Caco-2 (cell line): ENCODE measurements around the gene ANO10. TPM values are rescaled to one million over a fixed set of nuclear protein-coding genes. Genes with fewer than 3 reads are reported as not detected.

Source experiments
- BruUV-seq: library from RNA; stranded (reverse); fragments of 400-500 nt; replicated peaks from 2 replicates; lab custom pipeline; 2021; lab: Mats Ljungman, UMichigan
- CTCF ChIA-PET: fragments of 300-600 bp; sonication (Branson Sonifier 250); formaldehyde crosslinking; loops from one replicate; lab custom pipeline; 2022; ENCODE audit warnings: antibody characterized with exemption; lab: Charles Lee
- POLR2A ChIA-PET: fragments of 300-600 bp; sonication (Branson Sonifier 250); formaldehyde crosslinking; loops from one replicate; lab custom pipeline; 2022; ENCODE audit warnings: antibody characterized with exemption; lab: Charles Lee
- DNase-seq, 2 experiments: peaks; one replicate each; pipeline versions ENCODE4 v3.0.0 to v3.0.0-alpha.2; 2020 to 2022
- H3K27me3 ChIP-seq: replicated peaks from 2 replicates; pipeline ENCODE4 v1.6.0; 2011; ENCODE audit warnings: low read length; ENCODE audit not compliant: control insufficient read depth, insufficient read depth
- H3K36me3 ChIP-seq: 2 replicates; pipeline ENCODE4 v1.5.1; 2011; ENCODE audit warnings: low read length; ENCODE audit not compliant: control insufficient read depth, insufficient read depth
- H3K4me1 ChIP-seq: fragments of 250-450 bp; sonication (Bioruptor Pico); 2 replicates; pipeline ENCODE4 v1.5.1; 2020; ENCODE audit warnings: mild to moderate bottlenecking
- H3K4me3 ChIP-seq: 2 replicates; pipeline ENCODE4 v1.5.1; 2011; ENCODE audit warnings: low read depth, mild to moderate bottlenecking, control low read depth, low read length
- H3K9me3 ChIP-seq: fragments of 250-450 bp; sonication (Bioruptor Pico); 2 replicates; pipeline ENCODE4 v1.5.1; 2020; ENCODE audit warnings: mild to moderate bottlenecking, moderate library complexity
- H3K27ac Mint-ChIP-seq: one replicate; pipeline ENCODE4 v1.8.0; 2022; ENCODE audit warnings: mixed read lengths; ENCODE audit not compliant: unreplicated experiment
- H3K27me3 Mint-ChIP-seq: one replicate; pipeline ENCODE4 v1.8.0; 2022; ENCODE audit warnings: mixed read lengths; ENCODE audit not compliant: insufficient read depth, unreplicated experiment
- H3K36me3 Mint-ChIP-seq: one replicate; pipeline ENCODE4 v1.8.0; 2022; ENCODE audit warnings: mild to moderate bottlenecking, mixed read lengths; ENCODE audit not compliant: insufficient read depth, unreplicated experiment
- H3K4me1 Mint-ChIP-seq: one replicate; pipeline ENCODE4 v1.8.0; 2022; ENCODE audit warnings: low read depth, mixed read lengths; ENCODE audit not compliant: unreplicated experiment
- H3K4me3 Mint-ChIP-seq: one replicate; pipeline ENCODE4 v1.8.0; 2022; ENCODE audit warnings: mild to moderate bottlenecking, moderate library complexity, mixed read lengths; ENCODE audit not compliant: unreplicated experiment
- H3K9me3 Mint-ChIP-seq: one replicate; pipeline ENCODE4 v1.8.0; 2022; ENCODE audit warnings: mixed read lengths; ENCODE audit not compliant: unreplicated experiment
- intact Hi-C: fragments of 100-400 bp; cut with micrococcal nuclease; formaldehyde crosslinking; loops from one replicate; pipeline ENCODE4 v1.10.0; 2022; ENCODE audit not compliant: unreplicated experiment
- total RNA-seq: library from RNA; stranded (reverse); gene quantifications from 2 replicates; pipeline ENCODE4 v1.2.3, GENCODE V29; 2022
- TF ChIP-seq, protein P1 (sequence below), 2 experiments: fragments of 200-600 bp in 1 of 2; IDR thresholded peaks; 1 replicate in 1 of 2; 2 replicates in 1 of 2; pipeline versions ENCODE4 v1.5.1 to v1.8.0; 2011 to 2022; ENCODE audit warnings: antibody characterized with exemption in 1 of 2, control low read depth in 1 of 2, inconsistent platforms in 1 of 2, low read depth in 1 of 2, low read length in 1 of 2, mild to moderate bottlenecking in 1 of 2, moderate library complexity in 1 of 2; ENCODE audit not compliant: insufficient read depth in 1 of 2, severe bottlenecking in 1 of 2, unreplicated experiment in 1 of 2

The ANO10 gene
- total RNA-seq, 1 experiment from 2014 or later: 24.1 TPM

DNA sequence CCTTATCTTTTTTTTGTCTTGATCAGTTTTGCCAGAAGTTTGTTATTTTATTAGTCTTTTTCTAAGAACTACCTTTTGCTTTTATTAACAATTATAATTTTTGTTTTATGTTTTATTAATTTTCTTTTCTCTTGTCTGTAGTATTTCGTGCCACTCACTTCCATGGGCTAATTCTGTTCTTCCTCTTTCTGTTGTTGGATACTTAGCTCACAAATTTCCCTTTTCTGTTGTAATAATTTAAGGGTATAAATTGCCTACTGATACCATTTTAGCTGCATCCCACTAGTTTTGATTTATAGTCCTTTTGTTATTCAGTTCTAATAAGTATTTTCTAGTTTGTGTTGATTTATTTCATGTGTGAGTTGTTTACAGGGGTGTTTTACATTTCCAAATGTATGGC is 286.8 kb downstream of the ANO10 start:
- H3K36me3 ChIP-seq: no peaks in the 10 kb centered on the region; the same call in none of the 2 replicates

DNA sequence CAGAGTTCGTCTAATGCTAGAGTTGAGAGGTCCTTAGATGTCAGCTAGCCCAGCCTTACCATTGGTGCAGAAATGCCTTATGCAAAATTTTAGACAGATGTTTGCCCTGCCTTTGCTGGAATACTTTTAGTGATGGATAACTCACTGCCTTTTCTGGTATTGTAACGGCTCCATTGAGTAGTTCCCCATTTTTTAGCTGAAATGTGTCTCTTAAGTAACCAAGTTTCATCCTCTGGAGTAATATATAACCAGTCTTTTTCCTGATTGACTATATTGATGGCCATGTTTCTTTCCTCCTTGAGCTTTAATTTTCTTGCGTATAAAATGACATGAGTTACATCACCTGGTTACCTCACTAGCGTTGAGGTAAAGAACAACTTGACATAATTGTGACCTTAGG is 290.4 kb downstream of the ANO10 start:
- peaks cover 6% of the 10 kb centered on the region for H3K4me1 Mint-ChIP-seq
- BruUV-seq: no TSS peak
- H3K27ac Mint-ChIP-seq: no peak overlapping the region
- Histone ChIP-seq H3K4me3 (no peak overlapping the region), H3K36me3 (no peaks in the 10 kb centered on the region), H3K4me1 (peaks cover 5% of the 10 kb centered on the region; the same call in 1 of the 2 replicates), H3K9me3 (peaks cover 8% of the 10 kb centered on the region), H3K27me3 (no peaks in the 10 kb centered on the region)
- H3K4me3 Mint-ChIP-seq: no peak overlapping the region
- intact Hi-C loops: no loop called here
- H3K9me3 Mint-ChIP-seq: peaks cover 17% of the 10 kb centered on the region
- no peak for DNase-seq
- TF ChIP-seq, protein P1, sequence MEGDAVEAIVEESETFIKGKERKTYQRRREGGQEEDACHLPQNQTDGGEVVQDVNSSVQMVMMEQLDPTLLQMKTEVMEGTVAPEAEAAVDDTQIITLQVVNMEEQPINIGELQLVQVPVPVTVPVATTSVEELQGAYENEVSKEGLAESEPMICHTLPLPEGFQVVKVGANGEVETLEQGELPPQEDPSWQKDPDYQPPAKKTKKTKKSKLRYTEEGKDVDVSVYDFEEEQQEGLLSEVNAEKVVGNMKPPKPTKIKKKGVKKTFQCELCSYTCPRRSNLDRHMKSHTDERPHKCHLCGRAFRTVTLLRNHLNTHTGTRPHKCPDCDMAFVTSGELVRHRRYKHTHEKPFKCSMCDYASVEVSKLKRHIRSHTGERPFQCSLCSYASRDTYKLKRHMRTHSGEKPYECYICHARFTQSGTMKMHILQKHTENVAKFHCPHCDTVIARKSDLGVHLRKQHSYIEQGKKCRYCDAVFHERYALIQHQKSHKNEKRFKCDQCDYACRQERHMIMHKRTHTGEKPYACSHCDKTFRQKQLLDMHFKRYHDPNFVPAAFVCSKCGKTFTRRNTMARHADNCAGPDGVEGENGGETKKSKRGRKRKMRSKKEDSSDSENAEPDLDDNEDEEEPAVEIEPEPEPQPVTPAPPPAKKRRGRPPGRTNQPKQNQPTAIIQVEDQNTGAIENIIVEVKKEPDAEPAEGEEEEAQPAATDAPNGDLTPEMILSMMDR (IDR thresholded peaks at IDR 0.05; ENCODE audit: insufficient read depth in 1 of 2, low read depth in 1 of 2, low read length in 1 of 2, severe bottlenecking in 1 of 2, unreplicated experiment in 1 of 2): no peak
- no peaks in the 10 kb centered on the region for H3K27me3 Mint-ChIP-seq
- ChIA-PET POLR2A (interaction anchor here (0.9 kb wide), 1 partner anchor 25 kb away, joined by 3 read pairs; no protein-coding TSS in a partner anchor), CTCF (no interaction called here)
- peaks cover 39% of the 10 kb centered on the region for H3K36me3 Mint-ChIP-seq

More for the DNA sequence above, 286.8 kb downstream of the ANO10 start:
- intact Hi-C loops: no loop called here
- no peaks in the 10 kb centered on the region for H3K27me3 Mint-ChIP-seq
- H3K9me3 Mint-ChIP-seq: peaks cover 28% of the 10 kb centered on the region
- H3K4me1 Mint-ChIP-seq: no peaks in the 10 kb centered on the region
- Histone ChIP-seq H3K4me1 (no peaks in the 10 kb centered on the region), H3K9me3 (peaks cover 30% of the 10 kb centered on the region), H3K4me3 (no peak overlapping the region), H3K27me3 (no peaks in the 10 kb centered on the region)
- peaks cover 68% of the 10 kb centered on the region for H3K36me3 Mint-ChIP-seq
- ChIA-PET CTCF (no interaction called here), POLR2A (no interaction called here)
- TF ChIP-seq, protein P1 (IDR thresholded peaks at IDR 0.05; ENCODE audit: insufficient read depth in 1 of 2, low read depth in 1 of 2, low read length in 1 of 2, severe bottlenecking in 1 of 2, unreplicated experiment in 1 of 2): no peak
- no peak overlapping the region for H3K4me3 Mint-ChIP-seq
- no TSS peak for BruUV-seq
- no peak for DNase-seq
- H3K27ac Mint-ChIP-seq: no peak overlapping the region

GRCh38 chr3:43330981-43331380 is 290.8 kb downstream of the ANO10 start:
- no peaks in the 10 kb centered on the region for H3K27me3 ChIP-seq
- peaks cover 8% of the 10 kb centered on the region; the same call in 1 of the 2 replicates for H3K9me3 ChIP-seq
- Mint-ChIP-seq H3K27ac (no peak overlapping the region), H3K27me3 (no peaks in the 10 kb centered on the region), H3K36me3 (peaks cover 35% of the 10 kb centered on the region), H3K4me3 (no peak overlapping the region), H3K4me1 (peaks cover 10% of the 10 kb centered on the region), H3K9me3 (peaks cover 14% of the 10 kb centered on the region)
- no peak overlapping the region for H3K4me3 ChIP-seq
- peaks cover 5% of the 10 kb centered on the region; the same call in 1 of the 2 replicates for H3K4me1 ChIP-seq
- TF ChIP-seq, protein P1 (IDR thresholded peaks at IDR 0.05; ENCODE audit: insufficient read depth in 1 of 2, low read depth in 1 of 2, low read length in 1 of 2, severe bottlenecking in 1 of 2, unreplicated experiment in 1 of 2): no peak
- intact Hi-C loops: no loop called here
- ChIA-PET POLR2A (interaction anchor here (0.9 kb wide), 1 partner anchor 25 kb away, joined by 3 read pairs; no protein-coding TSS in a partner anchor), CTCF (no interaction called here)
- no TSS peak for BruUV-seq
- DNase-seq: no peak
- no peaks in the 10 kb centered on the region for H3K36me3 ChIP-seq
